DMS 273 (cell line): ENCODE results near the gene DET1.
"Not testable (repeated sequence)": the region's sequence is repeated elsewhere in the genome, so short reads cannot be mapped to it uniquely, and the experiment has no call there.

Experiments
- DNase-seq: peaks from one replicate; lab custom pipeline; 2025; ENCODE audit not compliant: unreplicated experiment; lab: John Stamatoyannopoulos, UW

Gene DET1

GRCh38 chr15:88546248-88547129, at the start of gene DET1:
Gene DET1 (minus strand): TSS chr15:88546681. CDS start chr15:88531705, 14,976 bp downstream.
- DNase-seq = peak; percentile 99

GRCh38 chr15:88591384-88591783, 44.9 kb upstream of the DET1 start:
- no peak for DNase-seq

GRCh38 chr15:88590759-88591158, 44.3 kb upstream of the DET1 start:
- DNase-seq = no peak

- no peak for DNase-seq
Observed at GRCh38 chr15:88586401-88587162, 40.1 kb upstream of the DET1 start.

- peak; percentile 24 for DNase-seq
Observed at GRCh38 chr15:88580532-88580931, 34.1 kb upstream of the DET1 start.

GRCh38 chr15:88579322-88579721, 32.8 kb upstream of the DET1 start:
- DNase-seq = no peak

- peak; percentile 46 for DNase-seq
Observed at GRCh38 chr15:88574655-88575054, 28.2 kb upstream of the DET1 start.

GRCh38 chr15:88574077-88574476, 27.6 kb upstream of the DET1 start:
- no peak for DNase-seq

GRCh38 chr15:88571852-88572259, 25.4 kb upstream of the DET1 start:
- peak; percentile 65 for DNase-seq

GRCh38 chr15:88571153-88571851, 24.8 kb upstream of the DET1 start:
- peak; percentile 76 for DNase-seq

- no peak for DNase-seq
Observed at GRCh38 chr15:88568589-88568988, 22.1 kb upstream of the DET1 start.

GRCh38 chr15:88564741-88565140, 18.3 kb upstream of the DET1 start:
- no peak for DNase-seq

- no peak for DNase-seq
Observed at GRCh38 chr15:88563638-88564037, 17.2 kb upstream of the DET1 start.

- not testable (repeated sequence) for DNase-seq
Observed at GRCh38 chr15:88559565-88559964, 13.1 kb upstream of the DET1 start.

- DNase-seq = not testable (repeated sequence)
Observed at GRCh38 chr15:88558026-88558425, 11.5 kb upstream of the DET1 start.

- not testable (repeated sequence) for DNase-seq
Observed at GRCh38 chr15:88548009-88548408, 1.5 kb upstream of the DET1 start.

- DNase-seq = not testable (repeated sequence)
Observed at GRCh38 chr15:88545578-88546247, 768 bp downstream of the DET1 start.

GRCh38 chr15:88543065-88543776, 3.3 kb downstream of the DET1 start:
- DNase-seq = no peak

- no peak for DNase-seq
Observed at GRCh38 chr15:88542342-88542733, 4.1 kb downstream of the DET1 start.

GRCh38 chr15:88541709-88542341, 4.7 kb downstream of the DET1 start:
- DNase-seq = no peak
